OCI-M2 (cell line): ENCODE results near the gene COX10.
"Not testable (repeated sequence)": the region's sequence is repeated elsewhere in the genome, so short reads cannot be mapped to it uniquely, and the experiment has no call there.

Source experiments
- DNase-seq: peaks from one replicate; lab custom pipeline; 2025; ENCODE audit not compliant: unreplicated experiment; lab: John Stamatoyannopoulos, UW

Gene COX10

DNA sequence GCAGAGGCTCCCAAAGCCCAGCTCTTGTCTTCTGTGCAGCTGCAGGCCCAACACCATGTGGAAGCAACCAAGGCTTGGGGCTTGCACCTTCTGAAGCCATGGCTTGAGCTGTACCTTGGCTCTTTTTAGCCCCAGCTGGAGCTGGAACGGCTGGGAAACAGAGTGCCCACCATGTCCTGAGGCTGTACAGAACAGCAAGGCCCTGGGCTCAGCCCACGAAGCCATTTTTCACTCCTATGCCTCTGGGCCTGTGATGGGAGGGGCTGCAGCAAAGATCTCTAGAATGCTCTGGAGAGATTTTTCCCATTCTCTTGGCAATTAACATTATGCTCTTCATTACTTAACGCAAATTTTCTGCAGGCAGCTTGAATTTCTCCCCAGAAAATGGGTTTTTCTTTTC lies 99.3 kb downstream of the COX10 start:
- no peak for DNase-seq

DNA sequence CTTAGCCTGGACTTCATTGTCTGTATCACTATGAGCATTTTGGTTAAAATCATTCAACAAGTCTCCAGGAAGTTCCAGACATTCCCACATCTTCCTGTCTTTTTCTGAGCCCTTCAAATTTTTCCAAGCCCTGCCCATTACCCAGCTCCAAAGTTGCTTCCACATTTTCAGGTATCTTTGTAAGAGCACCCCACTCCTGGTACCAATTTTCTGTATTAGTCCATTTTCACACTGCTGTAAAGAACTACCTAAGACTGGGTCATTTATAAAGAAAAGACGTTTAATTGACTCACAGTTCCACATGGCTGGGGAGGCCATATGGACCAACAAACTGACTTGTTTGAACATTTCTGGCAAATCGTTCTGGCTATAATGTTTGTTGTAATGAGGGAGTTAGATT lies 100.0 kb downstream of the COX10 start:
- no peak for DNase-seq

GRCh38 chr17:14169901-14170300 lies 100.6 kb downstream of the COX10 start:
- no peak for DNase-seq

- not testable (repeated sequence) for DNase-seq
Observed at GRCh38 chr17:14176989-14177388, 107.7 kb downstream of the COX10 start.

DNA sequence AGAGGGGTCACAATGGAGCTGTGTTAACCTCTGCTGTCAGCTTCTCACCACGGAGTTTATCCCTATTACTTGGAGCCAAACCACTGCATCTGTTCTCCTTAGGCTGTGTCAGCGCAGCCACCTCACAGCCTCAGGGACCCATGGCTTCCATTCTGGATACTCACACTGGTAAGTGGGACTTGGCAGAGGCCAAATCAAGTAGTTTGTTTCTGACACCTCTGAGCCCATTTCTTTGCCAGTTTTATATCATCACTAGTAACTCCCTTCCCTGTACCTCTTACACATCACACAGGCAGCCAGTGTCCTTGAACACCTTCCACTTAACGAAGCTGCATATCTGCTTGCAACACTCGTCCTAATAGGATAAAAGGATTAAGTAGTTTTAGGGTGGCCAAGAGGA lies 108.5 kb downstream of the COX10 start:
- DNase-seq, result not testable (repeated sequence)

DNA sequence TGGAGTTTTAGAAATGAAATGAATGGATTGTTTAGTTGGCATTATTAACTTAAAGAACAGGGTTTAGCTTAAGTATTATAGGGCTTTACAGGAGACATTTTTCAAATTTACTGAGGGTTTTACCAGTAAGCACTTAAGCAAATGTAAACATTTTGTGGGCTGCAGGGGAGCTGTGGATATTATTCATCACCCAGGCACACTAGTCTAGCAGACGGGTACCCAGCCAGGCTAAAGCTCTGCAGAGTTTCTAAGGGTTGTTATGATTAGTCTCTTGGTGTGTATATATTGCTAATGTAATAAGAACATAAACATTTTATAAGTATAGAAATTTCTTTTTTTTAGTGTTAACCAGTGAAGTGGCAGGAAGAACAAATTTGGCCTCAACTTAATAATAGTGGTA lies 110.6 kb downstream of the COX10 start:
- DNase-seq, result not testable (repeated sequence)

DNA sequence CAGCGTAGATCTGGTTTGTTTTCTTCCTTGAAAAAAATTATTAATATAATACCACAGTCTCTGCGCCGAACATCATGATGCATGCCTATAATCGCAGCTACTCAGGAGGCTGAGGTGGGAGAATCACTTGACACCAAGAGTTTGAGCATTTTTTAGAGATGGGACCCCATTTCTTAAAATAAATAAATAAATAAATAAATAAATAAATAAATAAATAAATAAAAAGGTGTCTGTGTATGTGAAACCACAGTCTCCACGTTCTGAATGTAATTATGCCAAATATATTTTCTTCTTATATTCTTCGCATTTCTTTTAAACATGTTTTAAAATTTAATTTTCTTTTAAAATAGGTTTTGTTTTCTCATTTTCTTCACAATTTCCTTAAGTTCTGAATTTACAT lies 112.8 kb downstream of the COX10 start:
- DNase-seq, result not testable (repeated sequence)

GRCh38 chr17:14184536-14184935 lies 115.2 kb downstream of the COX10 start:
- DNase-seq, result not testable (repeated sequence)

DNA sequence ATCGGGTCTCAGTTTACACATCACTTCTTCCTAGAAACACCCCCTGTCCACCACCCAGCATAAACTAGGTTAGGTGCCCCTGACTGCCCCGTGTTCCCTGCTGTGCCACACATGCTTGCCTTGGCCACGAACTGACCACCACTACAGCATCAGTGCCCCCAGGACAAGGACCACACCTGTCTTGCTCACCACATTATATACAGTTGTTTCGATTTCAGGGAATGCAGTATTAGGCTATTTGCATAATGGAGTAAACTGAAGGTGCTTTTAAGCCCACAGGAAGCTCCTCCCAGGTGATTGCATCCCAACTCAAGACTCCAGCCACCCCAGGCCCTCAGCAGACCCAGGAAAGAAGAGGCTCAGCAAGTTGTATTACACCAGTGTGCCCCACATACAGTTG lies 117.1 kb downstream of the COX10 start:
- DNase-seq, result not testable (repeated sequence)

DNA sequence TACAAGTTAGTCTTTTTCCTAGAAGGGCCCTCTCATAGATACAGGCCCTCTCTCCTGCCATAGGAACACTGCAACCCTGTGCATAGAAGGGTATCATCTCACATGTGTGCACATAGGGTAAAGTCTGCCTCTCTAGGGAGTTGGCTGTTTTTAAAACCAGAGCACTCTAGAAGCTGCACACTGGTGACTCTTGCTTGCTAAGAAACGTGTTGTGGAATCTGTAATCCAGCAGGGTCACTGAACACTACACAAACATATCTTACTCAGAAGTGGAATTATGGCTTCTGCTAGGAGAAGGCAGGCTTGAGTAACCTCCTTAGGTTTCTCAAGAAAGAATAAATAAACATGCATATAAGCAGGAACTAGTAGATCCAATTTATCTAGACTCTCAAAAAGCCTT lies 121.5 kb downstream of the COX10 start:
- not testable (repeated sequence) for DNase-seq

GRCh38 chr17:14191469-14191868 lies 122.2 kb downstream of the COX10 start:
- not testable (repeated sequence) for DNase-seq

- DNase-seq, result not testable (repeated sequence)
Observed at GRCh38 chr17:14192039-14192438, 122.7 kb downstream of the COX10 start.

GRCh38 chr17:14192636-14193344 lies 123.5 kb downstream of the COX10 start:
- not testable (repeated sequence) for DNase-seq

DNA sequence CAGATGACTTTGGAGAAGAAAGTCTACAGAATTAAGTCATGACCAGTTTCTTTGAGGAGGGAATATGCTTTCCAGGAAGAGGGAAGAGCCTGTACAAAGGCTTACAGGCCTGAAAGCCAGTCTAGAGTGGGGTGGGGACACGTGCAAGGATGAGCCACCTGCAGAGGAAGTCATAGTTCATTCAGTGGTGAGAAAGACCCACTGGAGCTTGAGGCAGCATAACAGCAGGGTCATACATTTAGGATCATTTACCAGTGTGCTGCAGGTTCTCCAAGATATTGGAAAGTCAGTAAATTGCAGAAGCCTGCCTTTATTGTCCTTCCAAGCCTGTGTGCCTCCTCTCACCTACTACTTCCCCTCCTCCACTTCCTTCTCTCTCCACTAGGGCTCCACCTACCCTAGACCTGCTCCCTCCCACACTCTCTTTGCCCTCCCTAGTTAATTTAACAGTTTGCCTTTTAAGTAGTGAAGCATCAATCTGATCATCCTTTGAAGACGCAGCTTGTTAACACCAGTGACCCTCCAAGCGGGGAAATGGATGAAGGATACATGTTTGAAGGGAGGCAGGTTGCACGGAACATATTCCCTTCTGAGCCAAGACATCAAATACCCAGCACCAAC lies 127.2 kb downstream of the COX10 start:
- DNase-seq, result no peak

- DNase-seq, result no peak
Observed at GRCh38 chr17:14197057-14197456, 127.8 kb downstream of the COX10 start.

DNA sequence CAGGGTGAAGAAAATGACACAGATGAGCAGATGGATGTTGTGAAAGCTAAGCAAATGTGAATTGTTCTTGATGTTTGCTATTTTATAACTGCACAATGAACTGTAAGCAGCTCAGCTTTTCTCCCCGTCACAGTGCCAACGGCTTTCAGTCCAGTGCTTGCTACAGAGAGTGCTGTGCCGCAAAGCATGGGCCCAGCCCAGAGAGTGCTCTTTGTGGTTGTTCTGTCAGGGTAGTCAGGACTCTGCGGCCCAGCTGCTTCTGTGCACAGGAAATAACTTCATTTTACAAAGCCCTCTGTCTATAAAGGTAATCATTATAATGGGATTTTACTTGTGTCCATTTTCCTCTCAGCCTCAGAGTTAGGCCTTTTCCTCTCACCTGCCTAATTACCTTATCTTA lies 128.3 kb downstream of the COX10 start:
- no peak for DNase-seq

GRCh38 chr17:14198013-14198412 lies 128.7 kb downstream of the COX10 start:
- no peak for DNase-seq

- DNase-seq, result no peak
Observed at GRCh38 chr17:14198575-14198974, 129.3 kb downstream of the COX10 start.

- no peak for DNase-seq
Observed at GRCh38 chr17:14199601-14200000, 130.3 kb downstream of the COX10 start.

GRCh38 chr17:14200354-14200753 lies 131.1 kb downstream of the COX10 start:
- DNase-seq, result no peak

DNA sequence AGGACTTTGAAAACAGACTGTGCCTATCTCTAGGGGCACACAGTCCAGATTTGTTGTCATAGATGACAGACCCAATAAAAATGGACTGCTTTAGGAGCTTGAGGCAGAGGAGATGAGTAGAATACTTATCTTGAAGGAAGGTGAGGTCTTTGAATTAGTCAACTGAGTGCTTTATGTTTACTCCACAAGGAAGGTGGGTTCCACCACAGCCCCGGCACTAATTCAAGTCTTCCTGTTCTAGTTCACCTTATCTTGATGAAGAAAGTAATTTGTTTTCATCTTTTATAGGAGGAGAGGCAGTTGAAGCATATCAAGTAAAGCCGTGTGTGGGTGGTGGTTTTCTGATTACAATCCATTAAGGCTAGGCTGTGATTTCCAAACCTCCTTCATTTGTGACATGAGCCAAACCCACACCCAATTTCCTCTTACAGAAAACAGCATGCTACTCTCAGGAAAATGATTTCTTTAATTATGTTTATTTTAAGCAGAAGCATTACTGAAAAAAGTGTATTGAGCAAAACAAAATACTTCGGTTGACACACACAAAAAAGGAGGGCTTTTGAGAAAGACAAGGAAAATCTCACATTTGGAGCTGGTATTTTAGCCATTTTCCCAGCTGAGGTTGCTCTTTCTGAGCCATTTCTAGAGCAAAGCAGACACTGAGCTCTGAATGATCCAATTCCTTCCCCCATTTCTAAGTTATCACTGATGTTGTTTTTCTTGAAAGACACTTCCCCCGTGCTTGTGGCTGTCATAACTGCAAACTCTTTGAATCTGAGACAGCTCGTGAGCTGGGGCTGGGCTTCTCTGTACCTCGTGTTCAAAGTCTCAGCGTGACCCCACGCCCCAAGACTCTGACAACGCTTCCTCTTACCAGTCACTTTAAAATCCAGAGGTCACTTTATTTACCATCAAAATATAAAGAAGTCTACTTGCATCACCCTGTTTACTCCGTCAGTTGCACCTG lies 132.0 kb downstream of the COX10 start:
- no peak for DNase-seq

GRCh38 chr17:14201988-14202380 lies 132.7 kb downstream of the COX10 start:
- no peak for DNase-seq
